ENCODE results near the gene COL9A1. TPM values are rescaled to one million over a fixed set of nuclear protein-coding genes. Genes with fewer than 3 reads are reported as not detected.

COL9A1 gene
- polyA plus RNA-seq, 2 of the 4 experiments (the other 2 are of a cell fraction) = 0.03 TPM; not detected in 1

GRCh38 chr6:70222439-70222749 is 80.5 kb downstream of the COL9A1 start:
- FAIRE-seq (no peak), ATAC-seq (no peak), DNase-seq (ENCODE audit: low read depth in 1 of 2, low spot score in 1 of 2) (no peak)
- ChIA-PET CTCF (interaction anchor here (2.2 kb wide), 1 partner anchor 733 kb away, joined by 14 read pairs; the partner anchor contains the start of gene B3GAT2), POLR2A (no interaction called here)
- 54% methylated on average over 2 of the region's 2 CpGs for WGBS (ENCODE audit: missing lambda C conversion rate)
- no peak overlapping the region for H3K4me2 ChIP-seq
- no peak overlapping the region for H3K4me3 ChIP-seq
- H3K27ac ChIP-seq = no peak overlapping the region
- TF ChIP-seq NR3C1 (IDR thresholded peaks at IDR 0.05) (no peak), CHD2 (IDR thresholded peaks at IDR 0.05; ENCODE audit: low read length, partially characterized antibody) (no peak), ESRRA (IDR thresholded peaks at IDR 0.05; ENCODE audit: borderline replicate concordance, low read length) (no peak), POLR2AphosphoS2 (conservative IDR thresholded peaks at IDR 0.05; ENCODE audit: low read length) (no peak), MAX (IDR thresholded peaks at IDR 0.05) (no peak), HOXA7 (CRISPR knock-in tag; IDR thresholded peaks at IDR 0.05) (no peak), SMC3 (IDR thresholded peaks at IDR 0.05) (no peak), MAFK (IDR thresholded peaks at IDR 0.05; ENCODE audit: partially characterized antibody) (no peak), ZSCAN20 (CRISPR knock-in tag; IDR thresholded peaks at IDR 0.05) (no peak), POLR2A (IDR thresholded peaks at IDR 0.05; ENCODE audit: low read length) (no peak), SREBF2 (IDR thresholded peaks at IDR 0.05) (no peak), FOXS1 (CRISPR knock-in tag; IDR thresholded peaks at IDR 0.05) (no peak), CBX2 (IDR thresholded peaks at IDR 0.05; ENCODE audit: borderline replicate concordance, low read depth) (no peak), GATA3 (IDR thresholded peaks at IDR 0.05; ENCODE audit: borderline replicate concordance) (no peak), ZFP36 (IDR thresholded peaks at IDR 0.05; ENCODE audit: borderline replicate concordance, partially characterized antibody) (no peak)
- TF ChIP-seq, protein P1, sequence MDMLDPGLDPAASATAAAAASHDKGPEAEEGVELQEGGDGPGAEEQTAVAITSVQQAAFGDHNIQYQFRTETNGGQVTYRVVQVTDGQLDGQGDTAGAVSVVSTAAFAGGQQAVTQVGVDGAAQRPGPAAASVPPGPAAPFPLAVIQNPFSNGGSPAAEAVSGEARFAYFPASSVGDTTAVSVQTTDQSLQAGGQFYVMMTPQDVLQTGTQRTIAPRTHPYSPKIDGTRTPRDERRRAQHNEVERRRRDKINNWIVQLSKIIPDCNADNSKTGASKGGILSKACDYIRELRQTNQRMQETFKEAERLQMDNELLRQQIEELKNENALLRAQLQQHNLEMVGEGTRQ (IDR thresholded peaks at IDR 0.05) = no peak
- TF ChIP-seq, protein P2, sequence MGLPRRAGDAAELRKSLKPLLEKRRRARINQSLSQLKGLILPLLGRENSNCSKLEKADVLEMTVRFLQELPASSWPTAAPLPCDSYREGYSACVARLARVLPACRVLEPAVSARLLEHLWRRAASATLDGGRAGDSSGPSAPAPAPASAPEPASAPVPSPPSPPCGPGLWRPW (IDR thresholded peaks at IDR 0.05) = no peak
- H3K9me3 ChIP-seq = no peaks in the 10 kb centered on the region
- H3K4me1 ChIP-seq = no peaks in the 10 kb centered on the region

GRCh38 chr6:70221715-70222438 is 81.0 kb downstream of the COL9A1 start:
- Histone ChIP-seq H3K9me3 (no peaks in the 10 kb centered on the region), H3K27ac (no peak overlapping the region), H3K4me1 (no peaks in the 10 kb centered on the region), H3K4me2 (no peak overlapping the region), H3K4me3 (no peak overlapping the region)
- ChIA-PET CTCF (interaction anchor here (0.6 to 2.8 kb wide), 26 partner anchors 9 to 971 kb away, joined by 3 to 34 read pairs (median 6); partner anchors contain the start of gene B3GAT2), POLR2A (no interaction called here)
- FAIRE-seq = no peak
- TF ChIP-seq JUN (IDR thresholded peaks at IDR 0.05) (no peak), HEYL (CRISPR knock-in tag; IDR thresholded peaks at IDR 0.05) (no peak), E2F6 (IDR thresholded peaks at IDR 0.05; ENCODE audit: borderline replicate concordance, low read depth) (no peak), POLR2AphosphoS2 (conservative IDR thresholded peaks at IDR 0.05; ENCODE audit: low read length) (no peak)
- TF ChIP-seq, protein P3, sequence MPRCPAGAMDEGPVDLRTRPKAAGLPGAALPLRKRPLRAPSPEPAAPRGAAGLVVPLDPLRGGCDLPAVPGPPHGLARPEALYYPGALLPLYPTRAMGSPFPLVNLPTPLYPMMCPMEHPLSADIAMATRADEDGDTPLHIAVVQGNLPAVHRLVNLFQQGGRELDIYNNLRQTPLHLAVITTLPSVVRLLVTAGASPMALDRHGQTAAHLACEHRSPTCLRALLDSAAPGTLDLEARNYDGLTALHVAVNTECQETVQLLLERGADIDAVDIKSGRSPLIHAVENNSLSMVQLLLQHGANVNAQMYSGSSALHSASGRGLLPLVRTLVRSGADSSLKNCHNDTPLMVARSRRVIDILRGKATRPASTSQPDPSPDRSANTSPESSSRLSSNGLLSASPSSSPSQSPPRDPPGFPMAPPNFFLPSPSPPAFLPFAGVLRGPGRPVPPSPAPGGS (IDR thresholded peaks at IDR 0.05) = no peak
- no peak for DNase-seq (ENCODE audit: low read depth in 1 of 2, low spot score in 1 of 2)
- WGBS (ENCODE audit: missing lambda C conversion rate) = 46% methylated on average over 6 of the region's 6 CpGs
- ATAC-seq = no peak
